Measurements from ENCODE around the gene RGS9.

The RGS9 gene

DNA sequence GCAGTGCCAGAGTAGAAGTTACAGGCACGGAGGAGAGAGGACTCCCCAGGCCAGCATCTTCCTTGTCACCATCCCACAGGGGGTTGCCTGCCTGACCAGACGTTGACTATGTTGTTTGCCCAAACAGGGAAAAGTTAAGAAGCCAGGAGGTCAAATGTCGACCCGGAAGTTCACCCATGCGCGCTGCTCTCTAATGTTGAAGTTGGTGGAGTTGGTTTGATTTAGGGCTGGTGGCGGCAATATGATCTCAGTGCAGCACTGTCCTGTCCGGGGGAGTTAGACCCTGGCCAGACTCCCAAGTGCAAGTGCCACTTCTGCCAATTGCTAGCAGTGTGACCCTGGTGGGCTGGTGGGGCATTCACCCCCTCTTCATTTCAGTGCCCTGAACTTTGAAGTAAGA, 30.4 kb downstream of the RGS9 start:
- Histone ChIP-seq H3K27me3 (replicated peaks; ENCODE audit: insufficient read depth, low read length) (no peaks in the 10 kb centered on the region), H3K9me3 (replicated peaks; ENCODE audit: insufficient read depth, low read length) (no peaks in the 10 kb centered on the region), H3K9ac (ENCODE audit: low read length) (no peak overlapping the region), H3K9me2 (replicated peaks; ENCODE audit: insufficient read depth, low read length) (no peaks in the 10 kb centered on the region), H3K4me3 (ENCODE audit: low read length) (no peak overlapping the region), H3K79me2 (ENCODE audit: low read length) (no peaks in the 10 kb centered on the region), H3K27ac (ENCODE audit: low read length) (no peak overlapping the region), H3K4me1 (ENCODE audit: low read length) (no peaks in the 10 kb centered on the region), H3K36me3 (replicated peaks; ENCODE audit: insufficient read depth, low read length) (no peaks in the 10 kb centered on the region), H3F3A (ENCODE audit: insufficient read depth, low read length) (no peaks in the 10 kb centered on the region), H4K20me1 (ENCODE audit: insufficient read depth, low read length) (no peaks in the 10 kb centered on the region), H3K4me2 (ENCODE audit: low read depth, low read length) (no peak overlapping the region), H2AFZ (ENCODE audit: low read length) (no peak overlapping the region)
- no peak for DNase-seq
- TF ChIP-seq EZH2 (optimal IDR thresholded peaks at IDR 0.05; ENCODE audit: low read depth, low read length) (no peak), EZH2phosphoT487 (IDR thresholded peaks at IDR 0.05; ENCODE audit: low read length) (no peak)
- TF ChIP-seq, protein P1, sequence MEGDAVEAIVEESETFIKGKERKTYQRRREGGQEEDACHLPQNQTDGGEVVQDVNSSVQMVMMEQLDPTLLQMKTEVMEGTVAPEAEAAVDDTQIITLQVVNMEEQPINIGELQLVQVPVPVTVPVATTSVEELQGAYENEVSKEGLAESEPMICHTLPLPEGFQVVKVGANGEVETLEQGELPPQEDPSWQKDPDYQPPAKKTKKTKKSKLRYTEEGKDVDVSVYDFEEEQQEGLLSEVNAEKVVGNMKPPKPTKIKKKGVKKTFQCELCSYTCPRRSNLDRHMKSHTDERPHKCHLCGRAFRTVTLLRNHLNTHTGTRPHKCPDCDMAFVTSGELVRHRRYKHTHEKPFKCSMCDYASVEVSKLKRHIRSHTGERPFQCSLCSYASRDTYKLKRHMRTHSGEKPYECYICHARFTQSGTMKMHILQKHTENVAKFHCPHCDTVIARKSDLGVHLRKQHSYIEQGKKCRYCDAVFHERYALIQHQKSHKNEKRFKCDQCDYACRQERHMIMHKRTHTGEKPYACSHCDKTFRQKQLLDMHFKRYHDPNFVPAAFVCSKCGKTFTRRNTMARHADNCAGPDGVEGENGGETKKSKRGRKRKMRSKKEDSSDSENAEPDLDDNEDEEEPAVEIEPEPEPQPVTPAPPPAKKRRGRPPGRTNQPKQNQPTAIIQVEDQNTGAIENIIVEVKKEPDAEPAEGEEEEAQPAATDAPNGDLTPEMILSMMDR (IDR thresholded peaks at IDR 0.05; ENCODE audit: low read length) = no peak

DNA sequence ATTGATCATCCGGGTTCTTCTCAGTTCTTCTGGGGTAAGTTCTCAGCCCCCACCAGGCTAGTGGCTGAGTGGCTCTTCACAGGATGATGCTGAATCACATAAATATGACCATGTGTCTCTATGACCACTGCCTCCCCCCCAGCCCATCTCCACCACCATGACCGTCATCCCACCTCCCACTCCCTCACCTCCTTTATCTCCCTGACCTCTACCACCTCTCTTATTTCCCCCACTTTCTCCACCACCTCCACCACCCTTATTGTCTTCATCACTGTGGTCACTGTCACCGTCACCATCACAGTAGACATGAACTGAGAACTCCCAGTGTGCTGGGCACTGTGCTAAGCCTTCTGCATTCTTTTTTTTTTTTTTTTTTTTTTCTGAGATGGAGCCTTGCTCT, 32.5 kb downstream of the RGS9 start:
- Histone ChIP-seq H3K79me2 (ENCODE audit: low read length) (no peaks in the 10 kb centered on the region), H3K4me1 (ENCODE audit: low read length) (no peaks in the 10 kb centered on the region), H3K27me3 (replicated peaks; ENCODE audit: insufficient read depth, low read length) (no peaks in the 10 kb centered on the region), H4K20me1 (ENCODE audit: insufficient read depth, low read length) (no peaks in the 10 kb centered on the region), H3K4me3 (ENCODE audit: low read length) (no peak overlapping the region), H3F3A (ENCODE audit: insufficient read depth, low read length) (no peaks in the 10 kb centered on the region), H2AFZ (ENCODE audit: low read length) (no peak overlapping the region), H3K36me3 (replicated peaks; ENCODE audit: insufficient read depth, low read length) (no peaks in the 10 kb centered on the region), H3K9me2 (replicated peaks; ENCODE audit: insufficient read depth, low read length) (no peaks in the 10 kb centered on the region), H3K9me3 (replicated peaks; ENCODE audit: insufficient read depth, low read length) (no peaks in the 10 kb centered on the region), H3K27ac (ENCODE audit: low read length) (no peak overlapping the region), H3K4me2 (ENCODE audit: low read depth, low read length) (no peak overlapping the region), H3K9ac (ENCODE audit: low read length) (no peak overlapping the region)
- TF ChIP-seq EZH2phosphoT487 (IDR thresholded peaks at IDR 0.05; ENCODE audit: low read length) (no peak), EZH2 (optimal IDR thresholded peaks at IDR 0.05; ENCODE audit: low read depth, low read length) (no peak)
- TF ChIP-seq, protein P1 (IDR thresholded peaks at IDR 0.05; ENCODE audit: low read length) = no peak
- DNase-seq = no peak

DNA sequence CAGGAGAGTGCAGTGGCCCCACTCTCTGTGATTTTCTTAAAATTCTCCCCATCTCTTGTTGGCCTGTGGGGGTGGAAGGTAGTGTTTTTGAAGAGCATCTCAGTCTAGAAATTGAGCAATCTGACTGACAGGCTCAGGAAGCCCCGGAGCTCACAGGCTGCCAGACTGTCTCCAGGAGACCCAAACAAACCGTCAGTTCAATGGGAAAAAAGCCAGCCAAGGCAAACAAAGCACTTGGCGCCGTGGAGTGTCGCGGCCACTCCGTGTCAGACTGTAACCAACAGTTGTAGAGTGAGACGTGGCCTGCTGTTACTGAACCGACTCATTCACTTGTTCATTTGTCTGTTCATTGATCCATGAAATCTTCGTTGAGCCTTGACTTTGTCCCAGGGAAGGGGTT, 33.7 kb downstream of the RGS9 start:
- H3K9me2 ChIP-seq (replicated peaks; ENCODE audit: insufficient read depth, low read length) = no peaks in the 10 kb centered on the region
- no peak overlapping the region for H3K27ac ChIP-seq (ENCODE audit: low read length)
- TF ChIP-seq, protein P1 (IDR thresholded peaks at IDR 0.05; ENCODE audit: low read length) = no peak
- TF ChIP-seq EZH2 (optimal IDR thresholded peaks at IDR 0.05; ENCODE audit: low read depth, low read length) (no peak), EZH2phosphoT487 (IDR thresholded peaks at IDR 0.05; ENCODE audit: low read length) (no peak)
- H3K4me1 ChIP-seq (ENCODE audit: low read length) = 0 out of 2 replicates have a peak, but pooled peaks cover under 1% of the 10 kb centered on the region
- no peaks in the 10 kb centered on the region for H3K9me3 ChIP-seq (replicated peaks; ENCODE audit: insufficient read depth, low read length)
- H3K4me2 ChIP-seq (ENCODE audit: low read depth, low read length) = no peak overlapping the region
- H2AFZ ChIP-seq (ENCODE audit: low read length) = no peak overlapping the region
- no peak overlapping the region for H3K9ac ChIP-seq (ENCODE audit: low read length)
- no peaks in the 10 kb centered on the region for H3K27me3 ChIP-seq (replicated peaks; ENCODE audit: insufficient read depth, low read length)
- H3K36me3 ChIP-seq (replicated peaks; ENCODE audit: insufficient read depth, low read length) = no peaks in the 10 kb centered on the region
- no peak overlapping the region for H3K4me3 ChIP-seq (ENCODE audit: low read length)
- no peaks in the 10 kb centered on the region for H4K20me1 ChIP-seq (ENCODE audit: insufficient read depth, low read length)
- no peak for DNase-seq
- no peaks in the 10 kb centered on the region for H3K79me2 ChIP-seq (ENCODE audit: low read length)
- no peaks in the 10 kb centered on the region for H3F3A ChIP-seq (ENCODE audit: insufficient read depth, low read length)

All from MM.1S (cell line).